HG03469 (cell line): ENCODE measurements around the gene MAST4.

Experiments used
- ATAC-seq: cut with Tn5 transposase; IDR thresholded peaks from one replicate; pipeline ENCODE4 v1.9.1; 2021; ENCODE audit warnings: mild to moderate bottlenecking, moderate library complexity, moderate number of reproducible peaks; ENCODE audit not compliant: unreplicated experiment

MAST4 gene

GRCh38 chr5:67031692-67032091 lies 435.5 kb downstream of the MAST4 start:
- ATAC-seq = no peak

GRCh38 chr5:67032921-67033664 lies 436.9 kb downstream of the MAST4 start:
- ATAC-seq = no peak

GRCh38 chr5:67033880-67034651 lies 437.9 kb downstream of the MAST4 start:
- no peak for ATAC-seq

- ATAC-seq = no peak
These were observed 439.0 kb downstream of the MAST4 start for GRCh38 chr5:67035098-67035740.

GRCh38 chr5:67037171-67037570 lies 441.0 kb downstream of the MAST4 start:
- no peak for ATAC-seq

- ATAC-seq = no peak
These were observed 442.8 kb downstream of the MAST4 start for GRCh38 chr5:67038817-67039603.

GRCh38 chr5:67042176-67043003 lies 446.2 kb downstream of the MAST4 start:
- ATAC-seq = no peak

GRCh38 chr5:67043796-67044511 lies 447.8 kb downstream of the MAST4 start:
- no peak for ATAC-seq

- ATAC-seq = no peak
These were observed 449.9 kb downstream of the MAST4 start for GRCh38 chr5:67045816-67046740.

- ATAC-seq = no peak
These were observed 451.0 kb downstream of the MAST4 start for GRCh38 chr5:67047160-67047559.

- ATAC-seq = no peak
These were observed 451.4 kb downstream of the MAST4 start for GRCh38 chr5:67047616-67048015.

GRCh38 chr5:67050125-67050524 lies 453.9 kb downstream of the MAST4 start:
- ATAC-seq = no peak

- ATAC-seq = no peak
These were observed 454.4 kb downstream of the MAST4 start for GRCh38 chr5:67050635-67051034.

- ATAC-seq = no peak
These were observed 455.0 kb downstream of the MAST4 start for GRCh38 chr5:67051164-67051563.

GRCh38 chr5:67052034-67052433 lies 455.8 kb downstream of the MAST4 start:
- ATAC-seq = no peak

GRCh38 chr5:67053229-67053628 lies 457.0 kb downstream of the MAST4 start:
- no peak for ATAC-seq

GRCh38 chr5:67058998-67059743 lies 463.0 kb downstream of the MAST4 start:
- no peak for ATAC-seq
